ENCODE results near the gene ING3.

DNA sequence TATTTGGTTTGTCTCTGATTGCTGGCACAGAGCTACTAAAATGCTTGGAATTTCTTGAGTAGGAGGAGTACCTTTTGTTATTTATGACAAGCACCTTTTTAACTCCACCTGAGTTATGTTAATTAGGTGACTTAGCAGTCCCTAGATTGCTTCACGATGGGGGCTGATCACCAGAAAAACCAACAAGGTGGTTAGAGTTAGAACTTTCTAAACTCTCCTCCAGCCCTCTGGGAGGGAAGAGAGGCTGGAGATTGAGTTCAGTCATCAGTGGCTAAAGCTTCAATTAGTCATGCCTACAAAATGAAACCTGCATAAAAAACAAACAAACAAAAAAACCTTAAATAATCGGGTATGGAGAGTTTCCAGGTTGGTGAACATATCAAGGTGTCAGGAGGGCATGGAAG lies 23.6 kb upstream of the ING3 start:
- TF ChIP-seq, protein P1, sequence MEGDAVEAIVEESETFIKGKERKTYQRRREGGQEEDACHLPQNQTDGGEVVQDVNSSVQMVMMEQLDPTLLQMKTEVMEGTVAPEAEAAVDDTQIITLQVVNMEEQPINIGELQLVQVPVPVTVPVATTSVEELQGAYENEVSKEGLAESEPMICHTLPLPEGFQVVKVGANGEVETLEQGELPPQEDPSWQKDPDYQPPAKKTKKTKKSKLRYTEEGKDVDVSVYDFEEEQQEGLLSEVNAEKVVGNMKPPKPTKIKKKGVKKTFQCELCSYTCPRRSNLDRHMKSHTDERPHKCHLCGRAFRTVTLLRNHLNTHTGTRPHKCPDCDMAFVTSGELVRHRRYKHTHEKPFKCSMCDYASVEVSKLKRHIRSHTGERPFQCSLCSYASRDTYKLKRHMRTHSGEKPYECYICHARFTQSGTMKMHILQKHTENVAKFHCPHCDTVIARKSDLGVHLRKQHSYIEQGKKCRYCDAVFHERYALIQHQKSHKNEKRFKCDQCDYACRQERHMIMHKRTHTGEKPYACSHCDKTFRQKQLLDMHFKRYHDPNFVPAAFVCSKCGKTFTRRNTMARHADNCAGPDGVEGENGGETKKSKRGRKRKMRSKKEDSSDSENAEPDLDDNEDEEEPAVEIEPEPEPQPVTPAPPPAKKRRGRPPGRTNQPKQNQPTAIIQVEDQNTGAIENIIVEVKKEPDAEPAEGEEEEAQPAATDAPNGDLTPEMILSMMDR (conservative IDR thresholded peaks at IDR 0.05; ENCODE audit: low read length), result no peak
- no peak for TF ChIP-seq EZH2phosphoT487 (IDR thresholded peaks at IDR 0.05; ENCODE audit: borderline replicate concordance, low read depth, low read length)

Measured in OCI-LY7 (cell line).